DMS53 (cell line): ENCODE results near the gene ADAMTS2.

Experiments
- DNase-seq: peaks from one replicate; lab custom pipeline; 2025; lab: John Stamatoyannopoulos, UW

Gene ADAMTS2

DNA sequence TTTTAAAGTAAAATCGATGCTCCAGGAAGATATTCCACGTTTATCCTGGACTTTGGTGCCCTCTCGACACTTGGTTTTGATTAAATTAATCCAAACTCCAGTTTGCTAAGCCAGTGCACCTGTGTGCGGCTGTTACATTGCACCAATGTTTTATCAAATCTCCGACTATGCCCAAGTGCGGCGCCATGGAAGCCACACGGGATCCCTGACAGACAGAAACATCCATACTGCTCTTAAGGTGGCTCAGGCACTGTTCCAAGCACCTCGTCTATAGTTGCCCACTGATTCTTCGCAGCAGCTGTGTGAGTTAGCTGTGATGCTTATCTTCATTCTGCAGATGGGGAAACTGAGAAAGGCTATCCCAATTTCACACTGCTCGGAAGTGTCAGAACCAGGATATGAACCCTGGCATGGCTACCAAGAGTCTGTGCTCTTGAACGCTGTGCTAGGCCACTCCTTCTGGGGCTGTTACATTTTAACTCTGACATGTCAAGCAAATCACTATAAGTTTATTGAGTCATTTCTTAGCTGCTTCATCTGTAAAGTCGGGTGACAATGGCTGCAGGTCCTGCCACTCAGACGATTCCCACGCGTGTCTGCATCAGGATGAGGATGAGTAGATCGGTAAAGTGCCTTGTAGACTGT is 113.0 kb downstream of the ADAMTS2 start:
- no peak for DNase-seq

DNA sequence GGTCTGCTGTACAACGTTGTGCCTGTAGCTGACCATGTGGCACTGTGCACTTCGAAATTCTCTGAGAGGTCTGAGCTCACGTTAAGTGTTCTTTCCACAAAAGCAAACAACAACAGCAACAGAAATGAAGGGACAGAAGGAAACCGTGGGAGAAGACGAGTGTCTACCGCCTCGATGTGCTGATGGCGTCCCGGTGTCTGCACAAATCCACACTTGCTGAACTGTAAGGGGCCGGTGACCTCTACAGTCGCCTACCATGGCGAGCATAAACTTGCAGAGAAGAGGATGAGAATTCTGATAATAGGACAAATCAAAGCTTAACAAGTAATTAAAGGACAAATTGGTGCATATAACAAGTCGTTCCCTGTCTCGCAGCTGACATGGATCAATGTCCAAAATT is 114.0 kb downstream of the ADAMTS2 start:
- no peak for DNase-seq

DNA sequence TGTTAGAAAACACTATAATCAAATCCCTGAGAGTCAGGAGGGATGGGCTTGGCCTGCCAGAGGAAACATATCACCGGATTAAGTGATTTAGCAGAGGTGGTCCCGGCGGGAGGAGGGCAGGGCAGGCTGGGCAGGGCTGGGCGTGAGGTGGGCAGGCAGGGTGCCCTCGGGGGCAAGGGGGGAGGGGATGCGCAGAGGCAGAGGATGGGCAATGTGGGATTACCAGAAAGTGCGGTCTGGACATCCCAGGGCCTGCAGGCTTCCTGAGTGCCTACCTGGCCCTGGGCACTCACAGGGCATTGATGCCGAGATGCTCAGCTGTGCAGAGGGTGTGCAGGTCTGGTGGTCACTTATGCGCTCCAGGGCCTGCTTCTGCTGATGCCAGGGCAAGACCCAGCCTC is 115.2 kb downstream of the ADAMTS2 start:
- no peak for DNase-seq

DNA sequence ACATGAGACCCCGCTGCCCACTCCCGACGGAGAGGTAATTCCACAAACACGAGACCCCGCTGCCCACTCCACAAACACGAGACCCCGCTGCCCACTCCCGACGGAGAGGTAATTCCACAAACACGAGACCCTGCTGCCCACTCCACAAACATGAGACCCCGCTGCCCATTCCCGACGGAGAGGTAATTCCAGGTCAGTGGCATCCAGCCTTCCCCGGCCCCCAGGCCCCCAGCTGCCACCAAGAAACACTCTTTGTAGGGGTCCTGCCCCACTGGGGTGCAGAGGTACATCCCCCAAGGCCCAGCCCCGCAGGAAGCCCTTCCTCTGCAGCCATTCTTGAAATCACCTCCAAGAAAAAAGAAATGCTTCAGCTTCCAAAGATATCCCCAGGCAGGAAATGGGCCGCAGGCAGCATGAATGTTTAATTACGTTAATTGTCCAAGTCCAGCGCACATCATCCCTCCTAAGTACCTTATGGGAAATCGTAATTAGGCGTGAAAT is 115.9 kb downstream of the ADAMTS2 start:
- no peak for DNase-seq

DNA sequence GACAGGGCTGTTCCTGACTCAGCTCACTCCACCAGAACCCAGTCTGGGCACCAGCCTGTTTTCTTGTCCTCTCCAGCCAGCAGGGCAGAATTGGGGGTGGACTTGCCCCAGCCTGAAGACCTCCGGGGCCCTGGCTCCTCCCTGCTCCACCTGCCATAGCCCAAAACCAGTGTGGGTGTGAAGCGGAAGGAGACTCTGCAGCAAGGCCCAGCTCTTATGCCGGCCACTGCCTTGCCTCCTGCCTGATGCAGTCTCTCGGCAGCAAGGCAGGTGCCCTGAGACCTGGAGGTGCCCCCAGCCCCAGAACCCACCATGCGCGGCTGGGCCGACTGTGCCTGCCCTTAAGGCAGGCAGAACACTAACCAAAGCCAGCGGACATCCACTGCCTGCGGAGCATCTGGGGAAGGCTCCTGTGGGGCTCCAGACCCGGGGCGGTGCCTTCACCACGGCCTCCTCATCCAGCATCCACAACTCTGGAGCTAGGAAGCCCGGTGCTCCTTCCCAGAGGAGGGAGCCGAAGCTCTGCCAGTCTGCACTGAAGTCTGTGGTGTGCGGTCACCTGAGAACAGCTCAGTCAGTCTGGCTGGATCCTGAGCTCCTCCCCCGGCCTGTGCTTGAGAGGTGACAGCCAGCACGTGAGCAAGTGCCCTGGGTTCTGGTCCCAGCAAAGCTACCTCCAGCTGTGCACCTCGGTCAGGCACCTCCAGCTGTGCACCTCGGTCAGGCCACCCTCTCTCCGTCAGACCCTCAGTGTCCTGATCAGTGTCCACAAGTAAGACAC is 116.7 kb downstream of the ADAMTS2 start:
- DNase-seq = no peak

DNA sequence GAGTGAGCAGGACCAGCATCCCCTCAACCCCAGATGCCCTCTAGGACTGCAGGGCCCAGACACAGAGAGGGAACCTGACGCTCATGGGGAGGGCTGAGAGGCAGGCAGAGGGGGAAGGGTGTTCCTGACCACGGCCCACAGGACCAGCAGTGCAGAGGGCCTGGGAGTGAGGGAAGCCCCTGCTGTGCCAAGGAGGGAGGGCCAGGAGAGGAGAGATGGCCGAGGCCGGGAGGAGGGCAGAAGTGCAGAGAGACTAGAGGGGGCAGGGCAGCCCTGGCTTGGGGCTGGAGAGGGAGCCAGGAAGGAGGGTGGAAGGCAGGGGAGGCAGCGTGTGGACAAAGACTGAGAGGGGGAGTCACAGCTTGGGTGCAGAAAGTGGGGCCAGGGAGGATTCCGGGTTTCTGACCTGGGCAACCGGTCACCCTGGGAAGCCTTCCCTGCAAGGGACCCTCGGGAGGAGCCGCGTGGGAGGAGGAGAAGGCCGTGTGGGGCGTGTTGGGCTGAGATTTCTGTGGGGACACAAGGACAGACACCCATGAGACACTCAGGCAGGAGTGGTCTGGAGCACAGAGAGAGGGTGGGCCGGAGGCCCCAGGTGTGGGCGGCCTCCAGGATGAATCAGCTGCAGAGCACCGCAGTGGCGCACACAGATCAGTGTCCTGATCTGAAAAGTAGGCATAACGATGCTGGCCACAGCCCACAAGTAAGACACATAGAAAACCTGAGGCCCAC is 117.5 kb downstream of the ADAMTS2 start:
- no peak for DNase-seq

DNA sequence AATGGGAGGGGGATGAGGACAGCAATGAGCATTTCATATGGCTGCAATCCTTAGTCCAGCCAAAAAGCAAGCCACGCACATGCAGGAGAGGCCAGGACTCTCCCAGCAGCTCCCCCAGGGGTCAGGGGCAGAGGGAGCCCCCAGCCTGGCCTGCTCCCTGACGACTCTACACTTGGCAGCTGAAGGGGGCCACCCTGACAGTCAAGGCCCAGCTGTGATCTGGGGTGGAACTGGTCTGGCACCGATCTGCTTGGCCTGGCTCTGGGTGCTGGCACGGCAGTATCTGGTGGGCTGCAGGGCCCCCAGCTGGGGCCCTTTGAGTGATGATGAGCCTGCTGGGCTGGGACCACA is 118.1 kb downstream of the ADAMTS2 start:
- DNase-seq = no peak

DNA sequence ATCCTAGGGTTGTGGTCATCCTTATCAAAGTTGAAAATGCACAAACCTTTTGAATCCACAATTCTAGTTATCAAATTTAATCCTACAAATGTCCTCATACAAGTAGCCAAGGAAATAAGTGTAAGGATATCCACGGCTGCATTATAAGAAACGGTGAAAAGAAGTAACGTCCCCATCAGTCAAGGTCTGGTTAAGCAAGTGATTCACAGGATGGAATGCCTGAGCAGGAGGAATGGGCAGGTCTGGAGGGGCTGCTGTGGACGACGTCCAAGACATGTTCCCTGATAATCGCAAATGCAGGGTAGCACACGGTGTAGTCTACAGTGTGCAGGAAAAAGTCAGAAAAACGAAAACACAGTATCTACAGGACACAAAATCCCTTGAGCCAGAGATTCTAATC is 118.6 kb downstream of the ADAMTS2 start:
- no peak for DNase-seq

DNA sequence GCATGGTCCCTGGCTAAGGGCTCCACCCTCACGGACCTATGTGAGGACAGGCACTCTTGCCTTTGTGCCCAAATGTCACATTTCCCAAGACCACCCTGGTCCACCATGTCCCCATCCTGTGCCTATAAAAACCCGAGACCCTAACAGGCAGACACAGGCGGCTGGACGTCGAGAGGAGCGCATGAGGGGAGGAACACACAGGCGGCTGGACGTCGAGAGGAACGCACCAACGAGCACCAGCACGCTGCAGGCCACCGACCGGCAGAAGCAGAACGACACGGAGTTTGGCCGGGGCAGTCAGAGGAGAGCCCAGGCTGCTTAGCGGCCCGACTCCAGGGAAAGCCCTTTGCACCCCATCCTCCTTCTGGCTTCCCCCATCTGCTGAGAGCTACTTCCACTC is 119.9 kb downstream of the ADAMTS2 start:
- no peak for DNase-seq

DNA sequence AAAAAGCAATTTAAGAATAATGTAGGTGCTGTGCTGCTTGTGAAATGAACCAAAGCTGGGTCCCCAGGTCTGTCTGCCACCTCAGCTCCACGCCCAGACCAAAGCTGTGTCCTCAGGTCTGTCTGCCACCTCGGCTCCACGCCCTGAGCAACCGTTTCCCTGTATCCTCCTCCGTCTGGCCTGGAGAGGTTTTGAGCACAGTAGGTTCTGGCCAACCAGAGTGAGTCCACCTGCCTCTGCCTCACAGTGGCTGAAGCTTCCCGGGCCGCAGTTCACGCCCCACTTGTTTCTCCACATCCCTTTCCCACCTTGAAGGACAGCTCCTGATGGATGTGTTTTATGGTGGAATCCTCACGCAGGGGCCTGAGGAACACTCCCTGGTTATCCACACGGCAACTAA is 120.5 kb downstream of the ADAMTS2 start:
- no peak for DNase-seq

DNA sequence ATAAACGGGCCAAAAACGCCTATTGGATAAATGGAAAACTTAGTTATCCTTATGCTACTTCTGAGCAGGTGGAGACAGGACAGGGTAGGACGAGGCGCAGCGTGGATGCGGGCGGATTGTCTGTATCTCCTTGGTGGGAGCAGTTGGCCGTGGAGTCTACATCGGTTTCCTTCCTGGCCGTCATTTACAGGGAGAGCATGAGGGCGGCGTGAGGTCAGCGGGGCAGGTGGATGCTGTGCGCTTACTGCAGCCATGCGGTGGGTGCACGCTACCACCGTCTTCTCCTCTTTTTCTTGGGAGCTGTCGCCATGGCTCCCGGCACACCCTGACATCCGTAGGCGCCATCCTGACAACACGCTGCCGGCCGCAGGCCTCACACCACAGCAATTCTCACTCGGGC is 121.3 kb downstream of the ADAMTS2 start:
- DNase-seq = no peak

DNA sequence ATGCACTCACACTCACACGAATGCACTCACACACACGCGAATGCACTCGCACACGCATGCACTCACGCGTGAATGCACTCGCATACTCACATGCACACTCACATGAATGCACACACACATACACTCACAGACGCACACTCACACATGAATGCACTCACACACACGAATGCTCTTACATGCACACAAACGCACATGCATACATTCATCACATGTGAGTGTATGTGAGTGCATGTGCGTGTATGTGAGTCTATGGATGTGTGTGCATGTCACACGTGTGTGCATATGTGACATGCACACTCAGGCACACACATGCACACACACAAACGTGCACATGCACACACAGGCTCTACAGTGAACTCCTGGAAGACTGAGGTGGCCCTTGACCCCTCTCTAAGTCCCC is 121.7 kb downstream of the ADAMTS2 start:
- DNase-seq = no peak

DNA sequence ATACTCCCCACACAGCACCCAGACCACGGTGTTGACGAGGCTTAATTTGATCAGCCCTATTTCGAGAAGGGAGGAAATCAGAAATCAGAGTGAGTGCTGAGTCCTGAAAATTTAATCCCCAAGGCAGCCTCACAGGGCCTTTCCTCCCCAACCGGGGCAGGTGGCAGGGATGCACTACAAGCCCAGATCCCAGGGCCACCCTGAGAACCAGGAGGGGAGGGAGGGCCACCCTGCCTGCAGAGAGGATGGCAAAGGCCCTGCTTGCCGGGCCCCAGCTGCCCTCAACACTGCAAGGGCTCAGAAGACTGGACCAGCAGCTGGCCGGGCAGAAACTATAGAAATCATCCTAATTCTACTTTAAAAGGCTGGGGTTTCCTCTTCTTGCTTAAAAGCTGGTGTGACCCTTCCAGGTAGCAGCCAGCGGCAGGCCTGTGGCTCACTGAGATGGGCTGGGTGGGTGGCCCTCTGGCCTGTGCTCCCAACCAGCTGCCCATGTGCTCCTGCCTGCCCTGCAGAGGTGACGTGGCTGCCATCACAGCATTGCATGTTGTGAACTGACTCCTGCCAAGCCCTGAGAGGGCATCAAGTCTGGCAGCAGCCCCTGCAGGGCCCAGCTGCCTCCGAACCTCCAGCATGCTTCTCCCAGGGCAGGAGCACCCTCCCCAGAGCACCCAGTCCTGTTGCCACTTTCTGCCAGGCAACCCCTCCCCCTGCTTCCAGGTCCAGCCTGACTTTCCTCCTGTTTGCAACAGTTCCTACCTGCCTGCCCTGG is 122.8 kb downstream of the ADAMTS2 start:
- no peak for DNase-seq

DNA sequence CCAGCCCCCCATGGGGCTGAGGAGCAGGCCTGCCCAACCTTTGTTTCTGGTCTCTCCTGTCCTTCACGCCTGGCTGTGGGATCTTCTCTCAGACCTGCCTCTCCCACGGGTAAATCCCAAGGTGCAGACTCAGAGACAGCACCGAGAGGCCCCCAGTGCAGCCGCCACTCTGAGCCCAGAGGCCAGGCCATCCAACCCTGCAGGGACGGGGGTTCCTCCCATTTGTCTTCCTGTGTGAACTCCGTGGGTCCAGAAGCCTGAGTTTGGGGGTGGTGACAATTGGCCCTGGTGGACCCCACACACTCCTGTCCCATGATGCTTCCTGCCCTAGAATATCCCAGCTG is 123.4 kb downstream of the ADAMTS2 start:
- no peak for DNase-seq

DNA sequence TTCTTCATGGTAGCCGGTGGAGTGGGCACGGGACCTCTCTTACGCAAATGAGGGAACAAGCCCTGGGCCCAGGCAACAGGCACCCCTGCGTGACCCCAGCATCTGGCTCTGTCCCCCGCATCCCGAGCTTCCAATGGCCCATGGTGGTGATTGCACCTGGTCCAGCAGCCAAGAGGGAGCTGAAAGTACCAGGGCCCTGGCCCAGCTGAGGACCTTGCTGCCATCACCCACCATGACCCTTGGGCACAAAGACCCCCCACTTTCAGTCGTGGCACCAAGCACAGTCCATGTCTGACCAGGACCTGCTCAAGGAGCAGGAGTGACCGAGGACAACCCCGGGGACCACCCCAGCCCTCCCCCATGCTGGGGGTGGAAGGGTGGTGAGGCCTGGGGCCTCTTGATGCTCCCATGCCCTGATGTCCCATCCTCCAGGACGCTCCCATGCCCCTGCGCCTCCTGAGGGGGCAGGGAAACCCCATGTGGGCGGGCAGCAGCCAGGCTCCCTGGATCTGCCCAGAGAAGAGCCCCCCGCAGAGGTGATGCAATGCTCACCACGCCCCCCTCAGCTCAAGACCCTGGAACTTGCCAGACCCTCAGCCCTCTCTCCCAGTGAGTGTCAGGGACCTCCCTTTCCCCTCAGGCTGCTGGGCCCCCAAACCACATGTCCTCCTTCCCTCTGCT is 123.9 kb downstream of the ADAMTS2 start:
- DNase-seq = no peak

DNA sequence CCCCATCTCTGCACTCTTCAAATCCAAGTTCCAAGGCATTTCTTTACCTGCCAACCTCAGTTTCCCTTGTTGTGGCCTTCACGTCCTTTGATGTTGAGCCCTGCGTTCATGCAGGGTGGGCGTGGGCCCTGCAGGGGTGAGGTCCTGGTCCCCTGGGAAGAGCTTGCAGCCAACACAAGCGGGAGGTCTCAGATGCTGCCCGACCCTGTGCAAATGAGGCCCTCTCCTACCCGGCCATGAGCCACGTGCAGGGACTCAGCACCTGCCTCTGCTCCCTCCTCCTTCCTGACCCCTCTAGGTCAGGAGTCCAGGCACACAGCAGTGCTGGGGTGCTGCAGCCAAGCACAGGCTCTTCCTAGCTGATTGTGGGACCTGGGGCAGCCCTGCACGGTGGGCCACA is 124.5 kb downstream of the ADAMTS2 start:
- DNase-seq = no peak

DNA sequence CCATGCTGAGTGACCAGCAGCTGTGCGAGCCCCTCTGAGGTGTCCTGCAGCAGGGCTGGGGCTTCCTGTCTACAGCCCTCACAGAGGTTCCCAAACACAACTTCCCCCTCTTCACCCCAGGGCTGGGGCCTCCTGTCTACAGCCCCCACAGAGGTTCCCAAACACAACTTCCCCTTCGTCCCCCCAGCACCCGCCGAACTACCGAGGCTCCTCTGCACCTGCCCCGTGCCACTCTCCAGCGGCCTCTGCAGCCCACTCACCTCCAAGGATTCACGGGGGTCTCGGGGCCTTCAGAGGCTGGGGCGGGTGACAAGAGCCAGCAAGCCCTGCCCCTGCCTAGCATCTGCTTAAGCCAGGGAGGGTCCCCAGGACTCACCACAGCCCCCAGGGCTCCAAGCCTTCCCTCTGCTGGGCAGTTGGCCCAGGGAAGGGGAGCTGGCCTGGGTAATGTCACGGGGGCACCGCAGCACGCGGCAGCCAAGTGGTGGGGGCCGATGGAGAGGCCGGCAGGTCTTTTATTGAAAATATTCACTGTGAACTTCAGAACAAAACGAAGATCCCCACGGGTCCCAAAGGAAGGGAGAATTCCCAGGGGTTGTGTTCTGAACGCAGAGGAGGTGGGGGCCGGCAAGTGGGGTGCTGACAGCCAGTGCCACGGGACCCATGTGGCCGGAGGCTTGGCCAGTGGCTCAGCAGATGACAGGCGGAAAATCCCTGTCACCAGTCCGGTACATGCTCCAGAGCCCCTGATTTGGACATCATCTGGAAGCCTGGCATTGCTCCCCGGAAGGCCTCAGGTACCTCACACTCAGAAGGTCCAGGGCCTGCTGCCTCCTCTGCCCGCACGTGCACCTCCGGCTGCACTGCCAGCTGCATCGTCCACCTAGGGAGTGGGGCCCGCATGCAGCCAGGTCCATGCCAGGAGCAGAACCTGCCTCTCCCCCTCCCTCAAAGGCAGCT is 125.3 kb downstream of the ADAMTS2 start:
- DNase-seq = no peak

DNA sequence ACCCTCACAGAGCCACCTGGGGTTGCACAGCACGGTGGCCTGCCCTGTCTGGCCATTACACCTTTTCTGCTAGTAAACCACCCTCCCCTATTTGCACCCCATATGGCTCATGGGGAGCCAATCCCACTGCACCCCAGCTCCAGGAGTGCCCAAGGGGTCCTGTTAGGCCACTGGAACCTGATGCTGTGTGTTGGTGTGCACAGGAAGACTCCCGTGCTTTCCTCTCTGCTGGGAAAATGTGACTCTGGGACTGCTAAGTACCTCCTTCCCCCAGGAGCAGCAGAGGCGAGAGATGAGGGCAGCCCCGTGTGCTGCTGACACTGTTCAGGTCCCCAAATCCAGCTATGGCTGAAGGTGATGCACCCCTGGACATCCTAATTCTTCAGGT is 126.3 kb downstream of the ADAMTS2 start:
- no peak for DNase-seq

DNA sequence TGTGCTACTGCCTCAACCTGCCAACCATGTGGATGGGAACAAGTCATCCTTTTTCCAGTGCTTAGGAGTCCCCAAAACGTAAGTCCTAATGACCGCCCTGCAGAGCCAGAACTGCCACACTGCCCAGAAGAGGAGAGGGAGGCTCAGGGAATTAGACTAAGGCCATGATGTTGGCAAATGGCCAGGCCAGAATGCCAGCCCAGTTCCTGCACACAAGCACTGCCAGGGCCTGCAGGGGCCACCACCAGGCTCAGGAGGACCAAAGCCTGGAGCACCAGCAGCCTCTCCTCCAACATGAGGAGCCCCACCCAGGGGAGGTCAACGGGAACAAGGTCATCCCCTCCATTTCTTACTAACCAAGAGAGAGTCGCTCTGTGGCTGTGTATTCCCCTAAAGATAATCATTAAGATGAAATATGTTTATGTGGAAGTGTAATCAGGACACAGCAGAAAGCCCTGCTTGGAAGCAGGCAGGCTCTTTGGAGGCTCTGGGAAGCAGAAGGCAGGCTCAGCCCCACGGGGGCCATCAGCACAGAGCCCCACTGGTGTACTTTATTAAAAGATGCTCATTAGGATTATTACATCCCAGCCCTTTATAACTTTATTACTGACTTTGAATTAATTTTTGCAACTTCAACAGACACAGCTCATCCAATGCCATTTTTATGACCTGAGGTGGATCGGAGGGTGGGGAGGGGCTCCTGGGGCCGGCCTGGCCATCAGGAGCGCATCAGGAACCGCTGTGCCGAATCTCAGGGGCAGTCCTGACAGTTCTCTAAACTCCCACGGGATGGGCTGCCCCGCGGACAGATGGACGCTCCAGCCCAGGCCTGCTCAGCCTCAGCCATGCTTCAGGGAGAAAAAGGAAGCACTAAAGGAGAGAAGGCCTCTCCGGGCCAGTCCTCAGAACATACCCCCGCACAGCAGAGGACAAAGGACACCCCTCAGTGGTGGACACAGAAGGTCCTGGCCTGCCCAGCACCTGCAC is 127.0 kb downstream of the ADAMTS2 start:
- no peak for DNase-seq

DNA sequence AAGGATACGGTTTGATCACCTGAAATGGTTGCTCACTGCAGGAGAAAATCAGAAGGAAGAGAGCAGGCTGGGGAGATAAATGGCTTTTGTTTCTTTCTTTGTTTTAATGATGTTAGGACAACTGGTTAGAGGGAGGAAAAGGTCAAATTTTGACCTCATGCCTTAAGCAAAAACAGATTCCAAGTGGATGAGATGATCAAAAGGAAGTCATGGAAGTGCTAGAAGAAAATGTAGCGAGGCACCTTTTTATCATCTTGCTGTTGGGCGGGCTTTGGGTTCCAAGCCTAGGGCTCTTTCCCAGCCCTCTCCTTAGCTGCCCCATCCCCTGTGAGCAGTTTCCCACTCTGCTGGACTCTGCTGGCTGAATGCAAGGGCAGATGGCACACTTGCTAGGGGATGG is 127.9 kb downstream of the ADAMTS2 start:
- no peak for DNase-seq
